Melanocyte of skin (primary cell): ENCODE data around the gene GRM1. TPM values are rescaled to one million over a fixed set of nuclear protein-coding genes. Genes with fewer than 3 reads are reported as not detected.

Experiments
- small RNA-seq, 2 donors: library from RNA; depleted of rRNA; stranded (forward); fragments of <200 nt; gene quantifications; one replicate each; pipeline ENCODE3, GENCODE V24; 2012
- total RNA-seq, 2 donors: library from RNA; depleted of rRNA; stranded (reverse); fragments of >200 nt; gene quantifications; 2 replicates each; pipeline ENCODE4 v1.2.3, GENCODE V29; 2012

Gene GRM1
- total RNA-seq = 1 to 10 TPM in 1 of 2 donors, under 1 TPM in 1; 0.33 to 1.0 TPM

DNA sequence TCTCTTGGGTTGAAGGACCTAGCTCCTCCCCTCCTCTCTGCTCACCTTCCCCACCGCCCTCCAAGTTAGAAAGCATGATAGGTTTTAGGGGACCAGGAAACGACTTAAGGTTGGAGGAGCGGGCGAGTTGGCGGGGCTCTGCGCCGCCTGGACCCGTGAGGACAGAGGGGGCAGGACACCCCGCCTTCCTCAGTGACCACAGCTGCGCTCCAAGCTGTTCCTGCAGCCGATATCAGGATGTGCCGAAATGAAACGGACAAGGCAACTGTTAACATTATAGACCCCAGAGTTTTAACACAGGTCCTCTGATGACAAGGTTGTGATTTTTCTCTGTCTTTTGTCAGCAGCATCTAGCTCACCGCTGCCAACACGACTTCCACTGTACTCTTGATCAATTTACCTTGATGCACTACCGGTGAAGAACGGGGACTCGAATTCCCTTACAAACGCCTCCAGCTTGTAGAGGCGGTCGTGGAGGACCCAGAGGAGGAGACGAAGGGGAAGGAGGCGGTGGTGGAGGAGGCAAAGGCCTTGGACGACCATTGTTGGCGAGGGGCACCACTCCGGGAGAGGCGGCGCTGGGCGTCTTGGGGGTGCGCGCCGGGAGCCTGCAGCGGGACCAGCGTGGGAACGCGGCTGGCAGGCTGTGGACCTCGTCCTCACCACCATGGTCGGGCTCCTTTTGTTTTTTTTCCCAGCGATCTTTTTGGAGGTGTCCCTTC lies at the start of gene GRM1:
GRM1 (plus strand) TSS at position 212 of the 722 bp plus-strand sequence; CDS start at position 668, 456 bp downstream.

Small RNA genes within 50 kb of the gene (small RNA-seq; reads per million reads assigned to genes)
- 0 reads per million in 2 donors for gene RNA5SP222

Other genes starting within 250 kb of the GRM1 start
- gene FBXO30, start 214.3 kb upstream of the GRM1 start, total RNA-seq = 1 to 10 TPM; 5.5 to 7.7 TPM
- 10 to 100 TPM; 16.9 to 17.0 TPM for gene SHPRH, start 64.7 kb upstream of the GRM1 start, total RNA-seq